HG02610 (cell line): Measurements from ENCODE around the gene DGKB.

Source experiments
- ATAC-seq: cut with Tn5 transposase; IDR thresholded peaks from one replicate; pipeline ENCODE4 v1.9.1; 2021; ENCODE audit warnings: mild to moderate bottlenecking, moderate library complexity; ENCODE audit not compliant: unreplicated experiment

The DGKB gene

DNA sequence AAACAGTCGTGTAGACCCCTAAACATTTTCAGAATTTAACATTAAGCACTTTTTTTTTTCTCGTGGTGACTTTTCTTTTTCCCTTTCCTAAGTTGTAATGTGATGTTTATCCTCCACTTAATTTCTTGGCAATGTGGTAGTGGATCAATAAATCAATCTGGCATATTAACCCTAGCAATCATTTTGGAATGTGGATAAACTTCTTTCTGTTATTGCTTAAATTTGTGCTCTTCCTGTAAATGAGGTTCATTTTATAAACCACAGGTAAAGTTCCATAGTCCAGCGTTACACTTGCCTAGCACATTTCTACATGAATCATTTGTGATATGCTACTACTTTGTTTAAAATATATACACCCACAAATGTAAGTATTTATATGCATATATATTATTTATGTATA, 665.7 kb downstream of the DGKB start:
- ATAC-seq, result no peak

DNA sequence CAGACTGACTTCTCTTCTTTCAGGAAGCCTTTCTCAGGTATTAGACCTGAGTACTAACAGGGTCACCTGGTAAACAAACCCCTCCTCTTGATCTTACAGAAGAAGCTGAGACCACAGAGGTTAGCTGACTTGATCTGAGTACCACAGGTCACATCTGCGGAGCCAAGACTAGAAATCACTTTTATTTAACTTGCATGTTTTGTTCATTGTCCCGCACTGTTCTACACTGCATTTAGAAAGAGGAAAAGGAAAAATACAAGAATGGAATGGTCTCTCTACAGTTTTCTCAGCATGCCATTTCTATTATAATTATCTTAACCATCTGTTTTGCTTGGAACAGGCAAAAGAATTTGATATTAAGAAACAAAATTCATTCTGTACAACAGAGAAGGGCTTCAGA, 667.5 kb downstream of the DGKB start:
- ATAC-seq, result no peak

DNA sequence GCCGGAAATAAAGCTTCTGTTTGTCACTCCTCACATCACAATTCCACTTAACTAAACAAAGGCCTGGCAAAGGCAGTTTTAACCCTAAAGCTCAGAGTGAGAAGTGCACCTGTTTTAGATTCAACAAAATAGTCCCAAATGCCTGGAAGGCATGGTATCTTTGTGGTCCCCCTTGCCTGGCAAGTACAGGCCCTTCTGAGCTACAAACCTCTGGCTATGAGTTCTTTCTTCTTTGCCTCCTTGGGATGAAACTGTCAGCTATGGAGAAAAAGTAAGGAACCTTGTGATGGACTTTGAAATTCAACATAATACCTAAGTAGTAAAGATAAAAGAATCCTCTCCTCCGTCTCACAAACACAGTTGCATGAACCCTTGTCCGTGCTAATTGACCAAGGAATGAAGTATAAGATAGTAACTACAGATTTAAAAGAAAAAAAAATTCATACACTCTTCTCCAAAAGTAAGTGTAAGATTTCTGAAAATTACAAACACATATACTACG, 668.6 kb downstream of the DGKB start:
- no peak for ATAC-seq

DNA sequence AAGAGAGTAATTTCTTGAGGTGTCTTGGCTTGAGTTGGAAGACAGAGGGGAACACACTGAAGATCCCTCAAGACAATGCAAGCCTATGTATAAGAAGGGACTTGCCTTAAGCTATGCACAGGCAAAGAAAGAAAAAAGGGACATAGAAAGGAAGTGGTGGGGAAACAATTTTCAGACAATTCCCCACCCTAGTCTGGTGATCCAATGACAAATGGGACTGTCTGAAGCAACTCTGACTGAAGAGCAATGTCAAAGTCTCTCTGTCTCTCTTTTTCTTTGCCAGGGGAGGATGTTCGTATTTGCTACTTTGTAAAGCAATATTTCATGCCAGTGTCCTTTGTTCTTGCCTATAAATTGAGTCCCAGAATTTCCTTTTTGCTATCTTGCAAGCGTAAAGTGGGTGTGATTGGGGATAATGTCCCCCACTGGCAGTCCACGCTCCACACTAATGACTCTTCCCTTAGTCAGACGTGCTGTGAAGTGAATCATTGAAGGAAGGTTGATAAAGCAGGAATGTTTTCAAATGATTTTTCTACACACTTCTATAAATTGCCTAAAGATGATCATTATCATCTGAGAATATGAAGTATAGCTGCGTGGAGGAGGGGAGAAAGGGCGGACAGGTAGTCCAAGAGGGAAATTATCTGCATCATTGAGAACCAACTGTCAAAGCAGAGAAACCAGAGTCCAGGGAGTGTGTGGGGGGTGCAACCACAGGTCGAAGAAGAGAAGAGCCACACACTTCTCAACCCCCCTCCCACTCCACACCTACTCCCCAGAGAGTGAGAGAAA, 669.3 kb downstream of the DGKB start:
- ATAC-seq, result no peak

DNA sequence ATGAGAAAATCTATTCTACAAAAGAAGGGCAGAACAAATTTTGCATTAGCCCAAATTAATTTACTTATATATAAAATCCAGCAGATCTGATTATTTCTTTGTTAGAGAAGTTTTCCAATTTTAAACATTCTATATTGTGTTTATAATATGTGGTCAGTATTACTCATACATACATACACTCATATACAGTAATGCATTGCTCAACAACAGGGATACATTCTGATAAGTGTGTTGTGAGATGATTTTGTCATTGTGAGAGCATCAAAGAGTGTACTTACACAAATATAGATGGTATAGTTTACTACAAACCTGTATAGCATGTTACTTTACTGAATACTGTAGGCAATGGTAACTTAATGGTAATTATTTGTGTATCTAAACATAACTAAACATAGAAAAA, 673.5 kb downstream of the DGKB start:
- ATAC-seq, result no peak

DNA sequence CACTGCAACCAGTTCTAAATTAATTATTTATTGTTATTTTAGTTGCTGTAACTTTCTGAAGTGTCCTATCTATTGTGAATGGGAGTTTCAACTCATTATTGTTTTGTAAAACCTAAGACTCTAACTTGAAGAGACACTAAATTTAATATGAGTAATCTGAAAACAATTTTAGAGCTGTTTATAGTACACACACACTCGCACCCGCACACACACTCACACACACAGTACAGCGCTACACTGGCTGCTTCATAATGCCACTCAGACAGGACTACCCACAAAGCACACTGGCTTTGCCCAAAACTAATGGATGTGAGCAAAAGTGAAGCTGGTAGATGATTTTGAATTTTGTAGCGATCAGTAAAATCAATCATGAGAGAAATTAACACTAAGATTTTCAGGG, 674.2 kb downstream of the DGKB start:
- no peak for ATAC-seq

DNA sequence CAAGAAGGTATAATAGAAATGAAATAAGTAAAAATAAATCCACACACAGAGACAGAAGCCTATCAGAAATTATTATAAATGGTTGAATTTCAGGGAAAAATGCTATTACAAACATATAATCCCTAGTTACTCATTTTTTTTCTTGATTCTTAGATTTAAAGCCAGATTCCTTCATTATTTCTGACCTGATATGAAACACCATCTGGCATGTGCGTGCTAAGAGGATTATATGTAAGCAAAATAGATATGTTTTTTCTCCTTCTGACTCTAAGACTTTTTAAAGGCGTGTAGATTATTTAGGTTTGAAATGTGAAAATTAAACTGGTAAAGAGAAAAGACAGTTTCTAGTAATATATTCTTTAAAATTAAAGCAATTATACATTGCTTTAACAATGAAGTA, 676.4 kb downstream of the DGKB start:
- no peak for ATAC-seq

DNA sequence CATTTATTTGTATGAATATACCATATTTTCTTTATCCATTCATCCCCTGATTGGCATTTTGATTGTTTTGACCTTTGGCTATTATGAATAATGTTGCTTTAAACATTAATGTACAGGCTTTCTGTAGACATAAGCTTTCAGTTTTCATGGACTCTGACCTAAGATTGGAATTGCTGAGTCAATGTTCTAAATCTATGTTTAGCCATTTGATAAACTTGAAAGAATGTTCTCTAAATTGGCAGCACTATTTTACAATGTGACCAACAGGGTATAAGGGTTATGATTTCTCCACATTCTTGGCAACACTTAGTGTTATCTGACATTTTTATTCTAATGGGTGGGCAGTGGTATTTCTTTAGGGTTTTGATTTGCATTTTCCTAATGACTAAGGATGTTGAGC, 683.4 kb downstream of the DGKB start:
- no peak for ATAC-seq

DNA sequence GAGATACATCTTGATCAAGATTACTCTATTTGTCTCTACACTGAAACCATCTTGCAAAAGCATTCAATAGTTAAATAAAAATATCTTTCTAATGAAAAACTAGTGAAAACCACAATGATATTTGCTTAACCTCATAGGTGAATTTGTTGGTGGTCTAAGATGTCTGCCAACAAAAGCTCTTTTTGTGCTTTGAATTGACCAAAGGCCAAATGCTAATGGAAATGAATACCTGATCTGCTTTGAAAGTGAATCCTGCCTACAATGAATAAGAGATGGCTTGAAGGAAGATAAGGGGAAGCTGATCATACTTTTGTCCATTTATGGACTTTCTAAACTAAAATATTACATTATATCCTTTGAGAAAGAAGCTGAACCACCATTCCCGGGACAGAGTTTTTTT, 684.2 kb downstream of the DGKB start:
- ATAC-seq, result no peak

DNA sequence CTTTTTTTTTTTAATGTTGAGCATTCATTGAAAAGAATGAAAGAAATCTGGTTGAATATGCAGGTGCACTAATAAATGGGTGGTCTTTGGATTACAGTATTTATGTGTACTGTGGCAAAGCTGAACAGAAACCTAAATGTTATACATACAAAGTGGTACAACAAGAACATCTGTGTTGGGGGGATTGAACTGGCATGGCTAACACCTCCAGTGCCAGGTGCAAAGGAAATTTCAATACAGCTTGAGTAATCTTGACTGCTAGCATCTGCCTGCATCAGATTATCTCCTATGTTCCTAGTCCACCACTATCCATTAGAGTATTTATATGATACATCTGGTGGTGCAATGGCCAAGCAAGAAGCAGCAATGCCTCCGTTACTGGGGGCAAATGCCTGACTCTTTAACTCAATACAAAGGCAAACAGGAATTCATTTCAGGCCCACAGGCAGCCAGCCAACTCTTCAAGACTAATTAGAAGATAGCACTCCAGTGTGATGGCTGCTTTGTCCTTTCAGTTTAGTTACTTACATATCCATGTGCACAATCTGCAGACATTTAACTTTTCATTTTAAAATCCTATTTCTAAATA, 692.6 kb downstream of the DGKB start:
- ATAC-seq, result no peak

DNA sequence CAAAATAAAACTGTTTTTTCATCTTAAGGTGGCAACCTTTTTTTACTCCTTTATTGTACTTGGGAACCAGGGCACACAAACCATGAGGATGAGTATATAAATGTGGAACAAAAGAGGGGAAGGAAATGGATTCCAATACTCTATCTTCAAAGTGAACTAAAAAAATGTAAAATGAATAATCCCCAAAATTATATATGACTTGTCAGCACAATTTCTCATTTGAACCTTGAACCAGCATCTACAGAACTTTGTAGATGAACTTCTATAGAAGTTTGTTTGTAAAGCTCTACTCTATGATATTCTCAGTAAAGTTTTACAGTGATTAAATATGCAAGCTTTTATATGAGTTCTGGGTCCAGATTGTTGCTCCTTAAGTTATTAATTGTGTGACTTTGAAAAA, 694.8 kb downstream of the DGKB start:
- no peak for ATAC-seq

DNA sequence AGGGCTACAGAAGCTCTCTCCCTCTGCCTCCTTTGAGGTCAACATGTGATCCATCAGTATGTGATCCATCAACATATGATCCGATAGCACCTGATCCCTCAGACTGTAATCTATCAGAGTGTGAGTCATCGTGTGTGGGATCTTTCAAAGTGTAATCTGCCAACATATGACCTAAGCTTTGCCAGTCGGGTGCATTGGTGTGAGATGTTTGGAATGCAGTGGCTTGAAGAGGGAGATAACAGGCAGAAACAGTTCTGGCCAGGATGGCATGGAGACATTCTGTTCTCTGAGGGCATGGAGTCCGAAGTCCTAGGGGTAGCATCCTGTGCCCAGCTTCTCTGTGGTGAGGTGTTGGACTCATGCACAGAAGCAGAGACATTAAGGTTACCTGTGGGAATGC, 695.4 kb downstream of the DGKB start:
- ATAC-seq, result no peak

DNA sequence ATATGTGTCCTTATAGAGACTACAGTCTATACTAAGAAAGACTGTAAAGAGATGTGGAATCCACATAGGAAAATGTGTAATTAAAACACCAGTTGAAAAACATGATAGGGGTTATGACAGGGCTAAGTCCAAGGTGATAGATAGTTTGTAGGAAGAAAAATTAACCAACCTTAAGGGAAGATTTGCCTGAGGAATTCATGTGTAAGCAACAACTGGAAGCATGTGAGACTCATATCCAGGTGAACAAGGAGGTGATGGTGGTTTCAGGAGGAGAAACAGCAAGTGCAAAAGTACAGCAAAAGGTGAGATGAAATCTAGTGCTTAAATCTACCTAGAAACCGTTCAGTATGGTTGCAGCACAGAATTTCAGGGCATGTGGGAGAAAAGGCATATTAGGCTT, 696.4 kb downstream of the DGKB start:
- no peak for ATAC-seq

DNA sequence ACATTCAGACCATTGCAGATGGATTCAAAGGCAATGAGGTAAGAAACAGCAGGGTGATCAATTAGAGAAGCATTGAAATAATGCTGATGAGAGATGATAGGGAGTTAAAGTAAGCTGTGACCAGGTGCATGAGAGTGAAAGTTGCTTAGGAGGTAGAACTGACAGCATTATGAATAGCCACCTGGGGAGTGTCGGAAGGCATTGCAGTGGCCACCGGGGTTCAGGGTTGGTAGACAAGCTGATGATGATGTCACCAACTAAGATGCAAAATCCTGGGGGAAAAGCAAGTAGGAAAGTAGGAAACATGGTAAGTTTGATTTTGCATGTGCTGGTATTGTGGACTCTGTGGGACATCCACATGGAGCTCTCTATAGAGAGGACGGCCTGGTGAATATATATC, 701.2 kb downstream of the DGKB start:
- ATAC-seq, result no peak

DNA sequence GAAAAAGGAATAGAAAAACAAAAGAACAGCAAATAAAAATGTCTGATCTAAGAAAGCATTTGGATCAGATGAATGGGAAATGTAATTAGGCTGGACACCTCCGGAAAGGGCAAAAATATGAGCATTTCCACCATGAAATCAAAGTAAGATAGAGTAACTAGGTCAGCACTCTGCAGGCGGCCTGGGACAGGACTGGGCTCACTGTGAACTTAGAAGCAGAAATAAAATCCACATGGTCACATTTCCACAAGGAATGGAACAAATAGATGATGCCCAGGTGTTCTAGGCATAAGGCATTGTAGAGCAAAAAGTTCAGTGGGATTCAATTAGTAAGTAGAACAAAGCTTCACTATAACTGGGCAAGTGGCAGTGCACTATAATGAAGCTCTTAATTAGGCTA, 703.2 kb downstream of the DGKB start:
- ATAC-seq, result no peak

DNA sequence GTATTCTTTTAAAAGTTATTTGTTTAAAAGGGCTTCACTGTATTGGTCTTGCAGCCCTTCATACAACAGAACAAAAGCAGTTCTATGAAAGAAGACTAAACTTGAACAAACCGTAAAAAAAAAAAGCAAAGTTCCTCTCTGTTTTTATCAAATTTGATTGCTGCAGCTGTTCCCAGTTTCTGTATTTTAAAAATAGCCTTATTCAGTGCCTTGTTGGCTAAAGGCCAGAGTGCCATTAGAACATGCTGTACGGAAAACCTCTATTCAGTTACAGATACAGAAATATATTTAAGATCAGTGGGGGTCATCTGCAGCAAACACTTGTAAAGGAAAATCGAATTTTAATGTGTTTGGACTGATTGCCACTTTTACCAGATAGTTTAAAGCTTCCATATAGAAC, 705.3 kb downstream of the DGKB start:
- ATAC-seq, result no peak

DNA sequence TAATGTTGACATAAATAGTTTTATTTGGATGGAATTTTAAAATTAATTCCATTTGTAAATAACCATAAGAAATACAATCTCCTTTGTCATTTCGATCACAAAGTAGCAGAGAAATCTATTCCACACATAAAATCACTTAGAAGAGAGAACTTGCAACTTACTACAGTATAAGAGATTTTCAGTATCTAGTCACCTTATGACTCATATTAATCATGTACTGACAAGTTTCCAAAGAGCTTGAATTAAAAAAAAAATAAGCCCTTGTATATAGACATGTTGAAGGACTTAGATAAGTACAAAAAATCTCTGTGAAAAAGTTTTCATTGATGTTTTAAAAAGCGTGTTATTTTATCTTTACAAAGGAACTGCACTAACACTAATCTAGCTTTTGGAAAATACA, 706.0 kb downstream of the DGKB start:
- ATAC-seq, result no peak

DNA sequence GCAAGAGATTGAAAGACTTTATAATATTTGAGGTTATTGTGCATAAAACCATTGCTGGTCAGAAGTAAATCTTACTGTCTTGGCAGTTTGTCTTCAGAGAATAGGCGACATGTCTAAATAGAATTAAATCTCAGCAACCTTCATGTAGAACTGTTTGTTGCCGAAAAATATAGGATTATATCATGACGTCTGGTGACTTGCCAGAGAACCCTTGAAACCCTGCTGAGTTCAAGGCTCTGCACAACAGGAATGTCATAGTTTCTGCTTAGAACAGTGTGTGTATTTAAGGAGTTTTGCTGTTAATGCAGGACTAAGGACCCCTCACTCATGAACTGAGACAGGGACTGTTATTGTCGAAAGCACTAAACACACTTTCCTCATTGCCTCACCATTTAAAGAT, 706.7 kb downstream of the DGKB start:
- ATAC-seq, result no peak

DNA sequence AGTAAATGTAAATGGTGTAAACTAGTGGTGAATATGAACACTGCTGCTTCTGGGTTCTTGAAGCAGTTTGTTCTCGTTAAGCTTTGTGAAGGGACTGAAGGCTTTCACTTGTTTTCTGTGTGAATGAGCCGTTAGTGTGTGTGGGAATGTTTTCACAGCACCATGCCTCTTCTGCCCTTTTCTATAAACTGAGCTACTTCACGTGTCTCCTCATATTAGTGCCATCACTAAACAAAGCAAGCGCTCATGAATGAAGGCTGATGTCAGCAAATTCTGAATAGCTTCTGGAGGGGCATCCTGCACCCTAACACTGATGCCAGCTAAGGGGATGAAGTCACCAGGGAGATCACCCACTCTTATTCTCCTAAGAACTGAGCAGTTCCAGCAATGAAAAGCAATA, 707.5 kb downstream of the DGKB start:
- no peak for ATAC-seq

DNA sequence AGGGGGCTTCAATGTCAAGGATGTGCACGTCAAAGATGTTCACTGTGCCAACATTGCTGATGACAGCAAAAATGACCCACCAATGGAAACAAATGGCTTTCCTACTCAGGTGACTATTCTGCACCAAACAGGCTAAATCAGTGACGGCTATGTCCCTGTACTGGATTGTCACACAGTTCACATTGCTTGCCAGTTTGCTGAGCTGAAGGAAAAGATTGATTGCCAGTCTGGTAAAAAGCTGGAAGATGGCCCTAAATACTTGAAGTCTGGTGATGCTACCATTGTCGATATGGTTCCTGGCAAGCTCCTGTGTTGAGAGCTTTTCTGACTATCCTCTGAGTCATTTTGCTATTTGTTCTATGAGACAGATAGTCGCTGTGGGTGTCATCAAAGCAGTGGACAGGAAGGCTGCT, 710.9 kb downstream of the DGKB start:
- no peak for ATAC-seq

DNA sequence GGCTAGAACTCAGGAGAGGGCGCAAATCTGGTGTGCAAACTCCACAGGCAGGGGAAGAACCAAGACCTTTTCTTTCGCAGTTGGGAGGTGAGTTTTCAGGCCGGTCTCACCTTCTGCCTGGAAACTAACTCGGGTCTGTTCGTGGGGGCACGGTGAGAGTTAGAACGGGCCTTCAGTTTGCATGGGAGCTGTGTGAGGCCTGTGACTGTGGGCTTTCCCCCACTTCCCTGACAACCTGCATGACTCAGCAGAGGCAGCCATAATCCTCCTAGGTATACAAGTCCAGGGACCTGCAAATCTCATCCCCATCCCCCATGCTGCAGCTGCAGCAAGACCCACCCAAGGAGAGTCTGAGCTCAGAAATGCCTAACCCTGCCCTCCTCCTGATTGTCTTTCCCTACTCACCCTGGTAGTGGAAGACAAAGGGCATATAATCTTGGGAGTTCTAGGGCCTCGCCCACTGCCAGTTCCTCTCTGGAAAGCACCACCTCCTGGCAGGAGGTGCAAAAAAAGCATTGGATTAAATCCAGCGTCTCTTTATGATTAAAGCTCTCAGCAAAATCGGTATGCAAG, 718.2 kb downstream of the DGKB start:
- no peak for ATAC-seq

DNA sequence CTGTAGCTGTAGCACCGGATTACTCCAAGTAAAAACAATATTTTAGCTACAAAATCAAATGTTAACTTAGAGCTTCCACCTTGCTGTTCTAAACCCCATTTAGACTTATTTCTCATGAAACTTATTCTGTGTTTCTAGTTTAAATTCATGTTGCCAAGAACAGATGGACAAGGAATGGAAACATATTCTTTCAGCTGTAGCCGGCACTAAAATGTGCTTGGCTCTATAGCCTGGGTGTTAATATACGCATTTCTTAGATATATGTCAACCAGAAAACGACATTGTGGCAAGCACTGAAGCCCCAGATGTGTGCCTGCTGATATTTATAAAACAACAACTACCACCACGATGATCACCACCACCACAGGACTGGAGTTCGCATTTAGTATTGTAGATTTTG, 722.8 kb downstream of the DGKB start:
- ATAC-seq, result no peak
